Lung (tissue), 12 donors: ENCODE measurements around the gene ZNF467. TPM values are rescaled to one million over a fixed set of nuclear protein-coding genes. Genes with fewer than 3 reads are reported as not detected.

Source experiments
- ATAC-seq: fragments of 200-7000 bp; cut with Tn5 transposase; one replicate; pipeline ENCODE4 v1.9.1; 2020; ENCODE audit warnings: moderate number of reproducible peaks; ENCODE audit not compliant: insufficient read depth, low FRiP score
- DNase-seq, 3 donors: peaks; one replicate each; pipeline ENCODE4 v3.0.0-alpha.2; 2013 to 2017
- H3K27ac ChIP-seq, 2 donors: one replicate each; pipeline ENCODE4 v1.5.1; 2013; ENCODE audit warnings: mild to moderate bottlenecking in 2 of 2, moderate library complexity in 2 of 2, control low read depth in 1 of 2, inconsistent platforms in 1 of 2, low read depth in 1 of 2, low read length in 1 of 2
- H3K27me3 ChIP-seq, 3 donors: one replicate each; pipeline ENCODE4 v1.5.1; 2013; ENCODE audit warnings: low read length in 2 of 3; ENCODE audit not compliant: control insufficient read depth in 3 of 3, insufficient read depth in 3 of 3
- H3K36me3 ChIP-seq, 4 donors: one replicate each; pipeline ENCODE4 v1.5.1; 2013; ENCODE audit warnings: low read length in 4 of 4, mild to moderate bottlenecking in 1 of 4, moderate library complexity in 1 of 4; ENCODE audit not compliant: control insufficient read depth in 4 of 4, insufficient read depth in 4 of 4
- H3K4me1 ChIP-seq, 5 donors: one replicate each; pipeline ENCODE4 v1.5.1; 2013; ENCODE audit warnings: low read length in 5 of 5, mild to moderate bottlenecking in 2 of 5, moderate library complexity in 1 of 5; ENCODE audit not compliant: control insufficient read depth in 5 of 5, insufficient read depth in 5 of 5
- H3K4me3 ChIP-seq: one replicate; pipeline ENCODE4 v1.5.1; 2013; ENCODE audit warnings: mild to moderate bottlenecking, control low read depth, moderate library complexity
- H3K9ac ChIP-seq, 2 donors: one replicate each; pipeline ENCODE4 v1.5.1; 2013; ENCODE audit warnings: low read length in 2 of 2, control low read depth in 1 of 2; ENCODE audit not compliant: insufficient read depth in 1 of 2
- H3K9me3 ChIP-seq, 4 donors: one replicate each; pipeline ENCODE4 v1.5.1; 2013; ENCODE audit warnings: low read length in 3 of 4, mild to moderate bottlenecking in 1 of 4, moderate library complexity in 1 of 4; ENCODE audit not compliant: control insufficient read depth in 4 of 4, insufficient read depth in 3 of 4
- WGBS, 2 donors: extraction: QIAGEN DNeasy Blood & Tissue Kit; methylation state at CpG; one replicate each; pipeline ENCODE4 v1.1.7; 2013; 5-methylcytosine and 5-hydroxymethylcytosine counted together
- polyA plus RNA-seq, 2 donors: library from polyadenylated mRNA; stranded (reverse); fragments of 200-250 nt; gene quantifications; one replicate each; pipeline ENCODE4 v1.2.1, GENCODE V29; 2013
- total RNA-seq, 2 donors: library from RNA; depleted of rRNA in 1 of 2; stranded (reverse); fragments of >200 nt in 1 of 2; gene quantifications; one replicate each; pipeline ENCODE4 v1.2.1, GENCODE V29; 2014 to 2021
- TF ChIP-seq, protein P1 (sequence below): IDR thresholded peaks from 2 replicates; pipeline ENCODE4 v1.5.1; 2012; ENCODE audit warnings: mild to moderate bottlenecking; ENCODE audit errors: control extremely low read depth, extremely low read depth
- donor health status: control.
- donor health status: control.
- donor health status: Bipolar disorder and iron deficiency.
- donor health status: healthy.
- donor health status: DM: yes; HTN: yes; CAD: no.

The ZNF467 gene
- total and polyA plus RNA-seq, 4 donors, result 9.8 to 27.2 (median 14.9) TPM

DNA sequence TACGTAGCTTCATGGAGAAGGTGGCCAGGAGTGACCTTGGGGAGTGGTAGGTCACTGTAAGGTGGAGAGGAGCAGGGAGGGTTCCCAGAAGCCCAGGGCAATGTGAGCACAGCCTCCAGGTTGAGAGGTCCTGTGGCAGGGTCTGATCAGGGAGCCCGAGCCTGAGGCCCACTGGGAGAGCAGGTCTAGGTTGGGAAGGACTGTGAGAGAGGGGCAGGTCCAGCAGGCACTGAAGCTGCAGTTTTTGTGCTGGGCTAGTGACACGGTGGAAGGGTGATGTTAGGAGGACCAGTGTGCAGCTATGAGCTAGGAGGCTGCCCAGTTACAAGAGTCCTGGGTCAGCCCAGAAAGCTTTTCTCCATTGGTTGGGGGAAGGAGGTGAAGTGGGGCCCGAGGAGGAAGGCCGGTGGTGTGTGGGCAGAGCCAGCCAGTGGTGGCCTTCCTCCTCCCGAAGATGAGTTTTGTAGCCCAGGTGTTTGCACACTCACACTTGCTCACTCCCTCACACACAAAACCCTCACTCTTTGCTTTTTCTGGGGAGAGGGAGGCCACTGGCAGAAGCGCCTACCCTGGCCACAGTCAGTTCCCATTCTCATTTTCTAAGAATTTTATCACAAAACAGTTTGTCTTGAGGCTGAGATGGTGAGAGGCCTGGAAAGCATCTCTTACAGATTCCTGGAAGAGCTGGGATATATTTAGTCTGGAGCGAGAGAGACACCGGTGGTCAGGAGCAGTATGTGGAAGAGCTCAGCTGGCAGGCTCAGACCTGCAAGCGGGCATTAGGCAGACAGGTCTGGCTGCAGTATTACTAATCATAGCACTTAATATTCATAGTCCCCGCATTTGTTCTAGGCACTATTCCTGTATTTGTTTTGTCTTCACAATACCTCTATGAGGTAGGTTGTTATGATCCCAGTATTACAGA lies 57.1 kb downstream of the ZNF467 start:
- Histone ChIP-seq H3K27ac (peak overlapping the region; percentile 20 to 73), H3K9ac (no peak overlapping the region), H3K36me3 (peaks cover 0 to 9% (median 3%) of the 10 kb centered on the region in 4 donors), H3K27me3 (no peaks in the 10 kb centered on the region), H3K4me3 (no peak overlapping the region), H3K9me3 (no peaks in the 10 kb centered on the region), H3K4me1 (peaks cover 0 to 18% (median 9%) of the 10 kb centered on the region in 5 donors)
- WGBS, 2 donors, result 79 to 87% methylated on average over 11 of the region's 11 CpGs
- DNase-seq (no peak), ATAC-seq (no peak)
- TF ChIP-seq, protein P1, sequence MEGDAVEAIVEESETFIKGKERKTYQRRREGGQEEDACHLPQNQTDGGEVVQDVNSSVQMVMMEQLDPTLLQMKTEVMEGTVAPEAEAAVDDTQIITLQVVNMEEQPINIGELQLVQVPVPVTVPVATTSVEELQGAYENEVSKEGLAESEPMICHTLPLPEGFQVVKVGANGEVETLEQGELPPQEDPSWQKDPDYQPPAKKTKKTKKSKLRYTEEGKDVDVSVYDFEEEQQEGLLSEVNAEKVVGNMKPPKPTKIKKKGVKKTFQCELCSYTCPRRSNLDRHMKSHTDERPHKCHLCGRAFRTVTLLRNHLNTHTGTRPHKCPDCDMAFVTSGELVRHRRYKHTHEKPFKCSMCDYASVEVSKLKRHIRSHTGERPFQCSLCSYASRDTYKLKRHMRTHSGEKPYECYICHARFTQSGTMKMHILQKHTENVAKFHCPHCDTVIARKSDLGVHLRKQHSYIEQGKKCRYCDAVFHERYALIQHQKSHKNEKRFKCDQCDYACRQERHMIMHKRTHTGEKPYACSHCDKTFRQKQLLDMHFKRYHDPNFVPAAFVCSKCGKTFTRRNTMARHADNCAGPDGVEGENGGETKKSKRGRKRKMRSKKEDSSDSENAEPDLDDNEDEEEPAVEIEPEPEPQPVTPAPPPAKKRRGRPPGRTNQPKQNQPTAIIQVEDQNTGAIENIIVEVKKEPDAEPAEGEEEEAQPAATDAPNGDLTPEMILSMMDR, result no peak

- peak overlapping the region; percentile 10 to 73 for H3K27ac ChIP-seq
- H3K9me3 ChIP-seq, result peaks cover 0 to 3% (median under 1%) of the 10 kb centered on the region in 4 donors
- TF ChIP-seq, protein P1, result no peak
- WGBS, 2 donors, result 61 to 63% methylated on average over 8 of the region's 8 CpGs
- DNase-seq, result no peak
- no peaks in the 10 kb centered on the region for H3K27me3 ChIP-seq
- H3K36me3 ChIP-seq, result peaks cover 0 to 2% (median under 1%) of the 10 kb centered on the region in 4 donors
- peak overlapping the region; percentile 38 to 68 for H3K9ac ChIP-seq
- peaks cover 0 to 18% (median 9%) of the 10 kb centered on the region in 5 donors for H3K4me1 ChIP-seq
- H3K4me3 ChIP-seq, result peak overlapping the region; percentile 76
- no peak for ATAC-seq
Observed at GRCh38 chr7:149715476-149715875, 57.9 kb downstream of the ZNF467 start.

- H3K27me3 ChIP-seq, result no peaks in the 10 kb centered on the region
- ATAC-seq (no peak), DNase-seq (no peak)
- H3K27ac ChIP-seq, result peak overlapping the region; percentile 60 to 73
- 2 to 3% methylated on average over 26 to 48 of the region's 48 CpGs for WGBS, 2 donors
- H3K4me1 ChIP-seq, result peaks cover 0 to 18% (median 9%) of the 10 kb centered on the region in 5 donors
- H3K9ac ChIP-seq, result peak overlapping the region; percentile 38 to 68
- peaks cover 0 to 4% (median 1%) of the 10 kb centered on the region in 4 donors for H3K9me3 ChIP-seq
- peaks cover 0 to 2% (median 0%) of the 10 kb centered on the region in 4 donors for H3K36me3 ChIP-seq
- peak overlapping the region; percentile 76 for H3K4me3 ChIP-seq
- TF ChIP-seq, protein P1, result no peak
Observed at GRCh38 chr7:149714910-149715471, 58.4 kb downstream of the ZNF467 start.

Other genes starting within 250 kb of the ZNF467 start
- 10 to 100 TPM; 14.1 to 22.1 TPM for gene ZNF862, start 64.8 kb upstream of the ZNF467 start, total RNA-seq
- gene ZNF862, start 64.8 kb upstream of the ZNF467 start, polyA plus RNA-seq, result 1 to 10 TPM; 5.2 to 5.9 TPM
- 10 to 100 TPM in 1 of 2 donors, 1 to 10 TPM in 1; 8.6 to 23.8 TPM for gene ATP6V0E2, start 100.4 kb upstream of the ZNF467 start, total RNA-seq
- gene ATP6V0E2, start 100.4 kb upstream of the ZNF467 start, polyA plus RNA-seq, result 10 to 100 TPM; 25.1 to 34.8 TPM